IPS-NIHi7 (cell line): ENCODE measurements around the gene COL6A3.

ENCODE experiments used
- DNase-seq: peaks from one replicate; pipeline ENCODE4 v3.0.0; 2012; ENCODE audit warnings: mixed read lengths; ENCODE audit errors: extremely low spot score

The COL6A3 gene

DNA sequence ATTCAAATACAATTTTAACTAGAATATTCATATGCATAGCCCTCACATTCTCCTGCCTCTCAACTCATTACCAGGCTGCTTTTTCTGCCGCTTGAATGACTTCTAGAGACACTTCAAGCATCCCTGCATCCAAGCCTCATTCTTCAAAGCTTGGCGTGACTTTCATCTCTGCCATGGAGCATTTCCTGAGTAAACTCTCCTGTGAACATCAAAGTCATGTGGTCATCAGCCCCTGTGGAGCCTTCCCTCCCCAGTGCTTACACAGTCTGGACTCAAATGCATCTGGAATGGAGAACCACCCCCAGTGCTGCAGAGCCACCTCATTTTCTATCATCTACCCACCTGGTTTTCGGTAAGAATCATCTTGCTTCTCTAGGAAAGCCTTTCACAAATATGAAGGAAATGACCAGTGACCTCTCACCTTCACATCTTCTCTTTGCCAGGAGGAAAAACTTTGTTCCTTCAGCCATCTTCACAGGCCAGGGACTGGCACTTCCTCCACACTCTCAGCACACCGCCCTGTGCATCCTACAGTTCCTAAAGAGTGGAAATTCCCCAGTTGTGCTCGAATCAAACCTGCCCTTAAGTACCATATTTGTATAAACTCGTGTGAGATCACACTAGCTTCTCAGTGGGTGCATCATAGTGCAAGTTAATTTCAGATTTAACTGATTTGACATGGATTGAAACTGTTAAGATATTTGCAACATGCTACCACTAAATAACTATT is 116.4 kb downstream of the COL6A3 start:
- DNase-seq, result no peak

- DNase-seq, result no peak
Observed at GRCh38 chr2:237296756-237297155, 117.2 kb downstream of the COL6A3 start.

GRCh38 chr2:237295889-237296480 is 118.0 kb downstream of the COL6A3 start:
- no peak for DNase-seq

- DNase-seq, result no peak
Observed at GRCh38 chr2:237294460-237294859, 119.5 kb downstream of the COL6A3 start.

DNA sequence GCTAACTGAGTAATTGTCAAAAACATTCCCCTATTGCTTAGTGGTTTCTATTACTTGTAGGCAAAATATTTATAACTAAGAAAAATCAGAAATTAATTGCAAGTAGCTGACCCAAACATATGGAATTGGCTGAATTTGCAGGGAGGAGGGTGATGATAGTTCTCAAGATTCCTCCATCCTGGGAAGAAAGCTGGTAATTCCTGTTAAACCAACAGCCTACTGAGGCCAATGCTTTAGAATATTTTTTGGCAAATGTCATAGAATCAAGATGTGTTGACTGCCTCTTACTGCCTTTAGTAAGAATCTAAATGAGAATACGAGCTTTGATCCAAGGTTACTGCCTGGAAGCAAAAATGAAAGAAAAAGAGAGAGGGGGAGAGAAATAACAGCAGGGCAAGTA is 120.0 kb downstream of the COL6A3 start:
- DNase-seq, result no peak

DNA sequence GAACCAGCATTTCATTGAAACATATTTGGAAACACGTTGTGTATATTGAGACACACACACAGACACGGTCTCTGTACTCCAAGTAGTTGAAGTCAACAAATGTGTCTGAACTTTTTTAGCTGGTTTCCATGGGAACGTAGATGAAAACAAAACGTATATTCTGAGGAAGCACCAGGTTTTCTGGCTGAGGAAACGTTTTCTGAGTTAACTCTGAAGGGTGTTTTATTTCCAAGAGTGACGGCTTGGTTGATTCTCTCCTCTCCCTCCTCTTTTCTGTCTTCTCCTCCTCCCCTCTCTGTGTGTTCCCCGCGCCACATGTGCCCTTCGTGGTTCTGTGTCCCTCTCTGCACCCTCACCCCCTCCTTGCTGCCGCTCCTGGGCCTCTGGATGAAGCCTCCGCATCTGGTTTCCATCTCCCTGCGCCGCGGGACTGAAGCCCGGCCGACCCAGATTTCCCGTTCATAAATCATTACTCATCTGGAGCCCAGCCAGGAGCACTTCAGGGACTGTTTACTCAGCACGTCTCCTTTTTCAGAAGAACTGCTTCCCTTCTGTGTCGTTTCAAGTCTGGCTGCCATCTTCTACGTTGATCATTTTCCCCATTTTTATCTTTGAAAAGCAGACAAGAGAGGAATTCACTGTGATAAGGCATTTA is 122.7 kb downstream of the COL6A3 start:
- DNase-seq, result peak; percentile 23

- no peak for DNase-seq
Observed at GRCh38 chr2:237290261-237290660, 123.7 kb downstream of the COL6A3 start.

DNA sequence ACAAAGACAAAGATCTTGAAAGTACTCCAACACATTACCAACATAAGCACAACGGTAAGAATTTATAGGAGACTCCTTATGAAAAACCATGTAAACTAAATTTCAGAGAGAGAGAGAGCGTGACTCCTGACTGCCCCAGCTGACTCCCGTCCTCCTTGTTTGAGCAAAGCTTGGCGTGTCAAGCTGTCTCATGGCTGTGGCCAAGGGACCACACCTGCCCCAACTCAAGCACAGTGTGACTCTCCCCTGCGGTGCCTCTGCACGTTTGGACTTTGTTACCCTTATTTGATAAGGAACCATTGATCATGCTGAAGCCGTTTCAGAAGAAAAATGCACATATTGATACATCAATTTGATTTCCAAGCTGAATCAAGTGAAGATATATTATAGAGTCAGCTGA is 124.8 kb downstream of the COL6A3 start:
- no peak for DNase-seq

DNA sequence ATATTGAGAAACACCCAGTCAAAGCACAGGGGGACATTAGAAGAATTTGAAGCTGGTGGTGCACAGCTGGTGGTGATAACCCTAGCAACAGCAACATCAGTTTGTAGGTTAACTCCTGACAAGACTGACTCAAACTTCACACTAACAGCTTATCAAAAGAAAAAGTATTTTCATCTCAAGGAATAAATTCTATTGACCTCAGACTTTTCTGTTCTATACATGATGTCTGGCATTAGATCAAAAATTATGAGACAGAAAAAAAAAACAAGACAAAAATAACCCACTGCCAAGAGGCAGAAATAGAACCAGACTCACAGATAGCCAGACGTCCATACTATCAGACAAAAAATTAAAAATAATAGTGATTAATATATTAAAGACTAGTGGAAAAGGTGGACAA is 126.1 kb downstream of the COL6A3 start:
- DNase-seq, result no peak

- DNase-seq, result no peak
Observed at GRCh38 chr2:237283131-237283928, 130.6 kb downstream of the COL6A3 start.

GRCh38 chr2:237282568-237283128 is 131.3 kb downstream of the COL6A3 start:
- no peak for DNase-seq

- DNase-seq, result no peak
Observed at GRCh38 chr2:237281836-237282306, 132.1 kb downstream of the COL6A3 start.

GRCh38 chr2:237280939-237281338 is 133.0 kb downstream of the COL6A3 start:
- no peak for DNase-seq

DNA sequence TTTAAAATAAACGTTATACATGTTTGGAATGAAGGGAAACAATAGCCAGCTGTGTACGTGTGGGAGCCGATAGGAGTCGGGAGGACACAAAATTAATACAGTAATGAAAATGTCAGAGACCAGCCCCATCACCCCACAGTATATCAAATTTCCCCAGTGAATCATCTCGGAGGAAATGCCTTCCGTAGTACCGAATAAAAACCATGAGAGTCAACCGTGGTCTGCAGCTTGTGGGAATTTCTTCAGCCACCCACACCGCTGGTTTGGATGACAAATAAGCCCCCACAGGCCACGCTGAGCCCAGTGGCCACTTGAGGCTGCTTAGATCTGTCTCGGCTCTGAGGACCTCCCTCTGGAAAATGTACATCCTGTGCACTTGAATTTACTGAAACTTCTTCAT is 133.7 kb downstream of the COL6A3 start:
- DNase-seq, result no peak

- no peak for DNase-seq
Observed at GRCh38 chr2:237279012-237279768, 134.8 kb downstream of the COL6A3 start.

DNA sequence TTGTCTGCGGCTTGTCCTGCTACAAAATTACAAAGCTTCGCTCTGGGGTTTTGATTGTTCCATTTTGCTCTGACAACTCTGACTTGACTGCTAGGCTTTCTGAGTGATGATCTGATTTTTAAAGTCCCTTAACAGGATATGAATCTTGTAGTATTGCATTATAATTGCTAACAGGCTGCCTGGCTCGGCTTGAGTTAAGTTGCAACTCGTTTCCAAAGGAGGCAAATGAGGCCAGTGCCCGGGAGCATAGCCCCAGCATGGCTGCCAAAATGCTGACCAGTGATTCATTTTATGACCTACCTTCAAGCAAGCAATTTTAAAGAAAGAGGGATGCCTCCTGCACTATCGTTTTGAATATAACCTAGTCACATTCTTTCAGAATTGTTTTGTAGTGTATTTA is 135.4 kb downstream of the COL6A3 start:
- DNase-seq, result no peak

- DNase-seq, result no peak
Observed at GRCh38 chr2:237276716-237277490, 137.1 kb downstream of the COL6A3 start.
